Right atrium auricular region (tissue), 2 donors: ENCODE results near the gene FDX1. TPM values are rescaled to one million over a fixed set of nuclear protein-coding genes. Genes with fewer than 3 reads are reported as not detected.
A peak's percentile ranks its signal among the peaks of the same experiment; 100 is the strongest.

Source experiments
- DNase-seq: peaks from one replicate; pipeline ENCODE4 v3.0.0-alpha.2; 2019; ENCODE audit warnings: low spot score
- H3K27ac ChIP-seq, 2 donors: fragments of 200-600 bp; sonication (generic); 1 replicate in 1 of 2; 2 replicates in 1 of 2; pipeline ENCODE4 v1.5.1; 2016 to 2019
- H3K27me3 ChIP-seq, 2 donors: fragments of 200-600 bp; sonication (generic); one replicate each; pipeline versions ENCODE4 v1.5.1 to v1.6.0; 2017 to 2019
- H3K36me3 ChIP-seq: fragments of 200-600 bp; sonication (generic); one replicate; pipeline ENCODE4 v1.5.1; 2016
- H3K4me1 ChIP-seq, 2 donors: fragments of 200-600 bp; sonication (generic); one replicate each; pipeline versions ENCODE4 v1.5.1 to v1.6.0; 2017 to 2019
- H3K4me3 ChIP-seq, 2 donors: fragments of 200-600 bp; sonication (generic); 1 replicate in 1 of 2; 2 replicates in 1 of 2; pipeline ENCODE4 v1.5.1; 2017 to 2019; ENCODE audit warnings: mild to moderate bottlenecking in 1 of 2, moderate library complexity in 1 of 2
- H3K9me3 ChIP-seq, 2 donors: fragments of 200-600 bp; sonication (generic); one replicate each; pipeline ENCODE4 v1.5.1; 2019
- CTCF ChIP-seq, 2 donors: fragments of 200-600 bp; sonication (generic); IDR thresholded peaks; one replicate each; pipeline ENCODE4 v1.5.1; 2019; ENCODE audit warnings: antibody characterized with exemption in 2 of 2
- total RNA-seq, 2 donors: library from RNA; depleted of rRNA; stranded (reverse); fragments of >200 nt; gene quantifications; one replicate each; pipeline ENCODE4 v1.1.0, GENCODE V29; 2016

The FDX1 gene
- total RNA-seq, 2 donors from 2014 or later, result 12.1 to 27.5 TPM

DNA sequence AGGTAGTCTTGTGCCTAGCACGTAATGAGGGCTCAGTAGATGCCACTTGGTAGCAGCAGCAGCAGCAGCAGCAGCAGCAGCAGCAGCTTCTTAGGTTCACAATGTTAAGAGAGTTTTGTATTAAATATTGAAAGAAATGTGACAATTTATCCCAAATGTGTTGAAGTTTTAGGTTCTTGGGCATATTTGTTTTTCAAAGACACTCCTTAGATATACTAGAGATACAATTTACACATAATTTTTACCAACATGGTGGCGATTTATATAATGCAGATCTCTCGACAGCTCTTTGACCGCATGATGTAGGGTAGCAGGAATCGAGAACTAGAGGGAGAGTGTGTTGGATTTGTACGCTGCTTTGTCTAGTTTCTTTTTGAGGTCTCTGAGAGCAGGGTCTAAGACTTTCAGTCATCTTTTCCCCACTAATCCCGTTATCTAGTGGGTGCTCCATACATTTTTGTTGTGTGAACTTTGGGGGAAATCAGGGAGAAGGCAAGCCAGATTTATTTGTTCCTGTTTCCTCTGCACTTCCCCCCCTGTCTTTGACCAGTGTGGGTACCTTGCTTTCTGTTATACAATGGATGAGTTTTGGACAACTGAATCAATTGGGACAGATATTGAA, 1.4 kb downstream of the FDX1 start:
- DNase-seq, result no peak
- Histone ChIP-seq H3K9me3 (no peaks in the 10 kb centered on the region), H3K4me3 (peak overlapping the region; percentile 64 to 82), H3K4me1 (peaks cover 0 to 38% of the 10 kb centered on the region in 2 donors), H3K27me3 (no peaks in the 10 kb centered on the region), H3K36me3 (no peaks in the 10 kb centered on the region), H3K27ac (peak overlapping the region; percentile 90 to 95)
- no peak for TF ChIP-seq CTCF (IDR thresholded peaks at IDR 0.05)

- DNase-seq, result no peak
- H3K4me3 ChIP-seq, result peak overlapping the region in 1 of 2 donors; percentile 82
- TF ChIP-seq CTCF (IDR thresholded peaks at IDR 0.05), result no peak
- no peak overlapping the region for H3K27ac ChIP-seq
- no peaks in the 10 kb centered on the region for H3K9me3 ChIP-seq
- no peaks in the 10 kb centered on the region for H3K36me3 ChIP-seq
- peaks cover 0 to 42% of the 10 kb centered on the region in 2 donors for H3K4me1 ChIP-seq
- no peaks in the 10 kb centered on the region for H3K27me3 ChIP-seq
Measured at GRCh38 chr11:110431674-110432073, 1.9 kb downstream of the FDX1 start.

- Histone ChIP-seq H3K36me3 (no peaks in the 10 kb centered on the region), H3K4me1 (peaks cover 0 to 42% of the 10 kb centered on the region in 2 donors), H3K27me3 (no peaks in the 10 kb centered on the region), H3K27ac (no peak overlapping the region), H3K4me3 (no peak overlapping the region), H3K9me3 (no peaks in the 10 kb centered on the region)
- DNase-seq, result no peak
- no peak for TF ChIP-seq CTCF (IDR thresholded peaks at IDR 0.05)
Measured at GRCh38 chr11:110432713-110433392, 3.1 kb downstream of the FDX1 start.

DNA sequence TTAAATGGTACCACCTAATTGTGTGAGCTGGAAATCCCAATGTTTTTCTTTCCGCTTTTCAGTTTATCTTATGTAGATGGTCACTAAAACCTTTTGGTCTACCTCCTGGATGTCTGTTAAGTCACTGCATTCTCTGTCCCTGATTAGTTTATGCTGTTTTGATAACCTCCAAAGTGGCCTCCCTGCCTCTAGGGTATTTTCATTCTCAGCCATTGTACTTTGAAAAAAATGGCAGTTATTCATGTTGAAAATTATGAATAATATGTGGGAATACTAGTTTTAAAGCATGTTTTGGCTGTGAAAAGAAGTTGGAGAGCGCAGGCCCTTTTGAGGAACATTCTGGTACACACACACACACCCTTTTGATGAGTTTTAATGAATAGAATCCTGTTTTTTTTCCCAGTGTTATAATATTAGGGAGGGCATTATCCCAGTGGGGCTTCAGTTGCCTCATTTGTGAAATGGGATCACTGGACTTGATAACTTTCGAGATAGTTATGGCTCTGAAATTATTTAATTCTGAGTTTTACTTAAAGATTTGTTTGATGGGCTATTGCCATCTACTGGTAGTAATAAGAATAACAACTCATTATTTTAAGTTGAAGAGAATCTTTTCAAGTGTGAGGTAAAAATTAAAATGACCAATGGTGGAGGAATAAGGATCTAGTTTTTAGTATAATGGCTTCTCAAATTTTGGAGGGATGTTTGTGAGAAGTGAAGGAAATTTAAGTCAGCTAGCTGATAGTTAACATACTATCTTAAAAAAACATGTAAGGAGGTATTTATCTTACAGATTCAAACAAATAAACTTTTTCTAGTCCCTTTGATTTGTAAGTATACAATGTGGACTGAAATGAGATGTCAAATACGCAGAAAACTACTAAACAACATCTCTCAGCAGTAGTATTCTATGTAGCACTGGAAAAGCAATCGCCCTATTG, 3.9 kb downstream of the FDX1 start:
- H3K27me3 ChIP-seq, result no peaks in the 10 kb centered on the region
- no peak overlapping the region for H3K4me3 ChIP-seq
- no peaks in the 10 kb centered on the region for H3K36me3 ChIP-seq
- H3K9me3 ChIP-seq, result no peaks in the 10 kb centered on the region
- no peak for DNase-seq
- TF ChIP-seq CTCF (IDR thresholded peaks at IDR 0.05), result peak; percentile 67 to 74
- no peak overlapping the region for H3K27ac ChIP-seq
- H3K4me1 ChIP-seq, result peaks cover 0 to 42% of the 10 kb centered on the region in 2 donors

- H3K9me3 ChIP-seq, result no peaks in the 10 kb centered on the region
- TF ChIP-seq CTCF (IDR thresholded peaks at IDR 0.05), result peak in 1 of 2 donors; percentile 31
- no peak for DNase-seq
- H3K27ac ChIP-seq, result no peak overlapping the region
- no peaks in the 10 kb centered on the region for H3K27me3 ChIP-seq
- no peaks in the 10 kb centered on the region for H3K36me3 ChIP-seq
- H3K4me3 ChIP-seq, result no peak overlapping the region
- H3K4me1 ChIP-seq, result peaks cover 0 to 42% of the 10 kb centered on the region in 2 donors
Measured at GRCh38 chr11:110434952-110435779, 5.4 kb downstream of the FDX1 start.
